NT2/D1 (cell line): ENCODE results near the gene SPIRE2.

Source experiments
- DNase-seq: peaks from one replicate; pipeline ENCODE4 v3.0.0-alpha.2; 2011; ENCODE audit warnings: low read depth, low spot score
- H3K27me3 ChIP-seq: 2 replicates; pipeline ENCODE4 v1.6.0; 2011; ENCODE audit warnings: mild to moderate bottlenecking; ENCODE audit not compliant: insufficient read length, insufficient read depth
- H3K36me3 ChIP-seq: 2 replicates; pipeline ENCODE4 v1.6.1; 2011; ENCODE audit warnings: mild to moderate bottlenecking, low read length, mixed read lengths; ENCODE audit not compliant: insufficient read depth, insufficient read length
- H3K4me1 ChIP-seq: 2 replicates; pipeline ENCODE4 v1.5.1; 2011; ENCODE audit not compliant: insufficient read depth, insufficient read length
- H3K4me3 ChIP-seq: 2 replicates; pipeline ENCODE4 v1.5.1; 2011; ENCODE audit warnings: low read depth; ENCODE audit not compliant: insufficient read length
- H3K9ac ChIP-seq: 2 replicates; pipeline ENCODE4 v1.6.0; 2011; ENCODE audit warnings: low read depth; ENCODE audit not compliant: insufficient read length
- H3K9me3 ChIP-seq: 2 replicates; pipeline ENCODE4 v1.5.1; 2011; ENCODE audit warnings: mild to moderate bottlenecking, low read length; ENCODE audit not compliant: insufficient read depth
- SUZ12 ChIP-seq: IDR thresholded peaks from 2 replicates; pipeline ENCODE4 v1.6.1; 2011; ENCODE audit not compliant: insufficient read length, insufficient read depth; ENCODE audit errors: extremely low read depth
- YY1 ChIP-seq: IDR thresholded peaks from 2 replicates; pipeline ENCODE4 v1.6.1; 2011; ENCODE audit not compliant: insufficient read length, insufficient read depth
- ZNF274 ChIP-seq: IDR thresholded peaks from 2 replicates; pipeline ENCODE4 v1.6.1; 2011; ENCODE audit warnings: mild to moderate bottlenecking, low read depth, low read length

Gene SPIRE2

GRCh38 chr16:89908236-89908635 is 80.0 kb downstream of the SPIRE2 start:
- H3K36me3 ChIP-seq = peaks cover 94% of the 10 kb centered on the region
- H3K4me1 ChIP-seq = peaks cover 10% of the 10 kb centered on the region

GRCh38 chr16:89909777-89910716 is 81.8 kb downstream of the SPIRE2 start:
- H3K27me3 ChIP-seq = no peaks in the 10 kb centered on the region
- no peak overlapping the region for H3K4me3 ChIP-seq
- peaks cover 10% of the 10 kb centered on the region for H3K4me1 ChIP-seq
- H3K9ac ChIP-seq = peak overlapping the region; percentile 63
- TF ChIP-seq SUZ12 = no peak
- TF ChIP-seq YY1 = no peak
- TF ChIP-seq ZNF274 = no peak
- peaks cover 88% of the 10 kb centered on the region for H3K36me3 ChIP-seq
- peaks cover 19% of the 10 kb centered on the region; the same call in 1 of the 2 replicates for H3K9me3 ChIP-seq
- DNase-seq = no peak

More at GRCh38 chr16:89908236-89908635, 80.0 kb downstream of the SPIRE2 start:
- Histone ChIP-seq H3K27me3 (no peaks in the 10 kb centered on the region), H3K9ac (no peak overlapping the region), H3K4me3 (no peak overlapping the region), H3K9me3 (peaks cover 19% of the 10 kb centered on the region; the same call in 1 of the 2 replicates)
- TF ChIP-seq ZNF274 (no peak), YY1 (no peak), SUZ12 (no peak)
- no peak for DNase-seq

- Histone ChIP-seq H3K4me3 (no peak overlapping the region), H3K36me3 (peaks cover 83% of the 10 kb centered on the region), H3K4me1 (peaks cover 10% of the 10 kb centered on the region), H3K27me3 (no peaks in the 10 kb centered on the region), H3K9ac (no peak overlapping the region), H3K9me3 (peaks cover 19% of the 10 kb centered on the region; the same call in 1 of the 2 replicates)
- TF ChIP-seq SUZ12 (no peak), ZNF274 (no peak), YY1 (no peak)
- no peak for DNase-seq
Measured at GRCh38 chr16:89910717-89911354, 82.6 kb downstream of the SPIRE2 start.

- Histone ChIP-seq H3K4me1 (peaks cover 10% of the 10 kb centered on the region), H3K4me3 (no peak overlapping the region), H3K9me3 (peaks cover 18% of the 10 kb centered on the region; the same call in 1 of the 2 replicates), H3K27me3 (no peaks in the 10 kb centered on the region), H3K36me3 (peaks cover 80% of the 10 kb centered on the region), H3K9ac (no peak overlapping the region)
- DNase-seq = no peak
- no peak for TF ChIP-seq YY1
- TF ChIP-seq ZNF274 = no peak
- no peak for TF ChIP-seq SUZ12
Measured at GRCh38 chr16:89911375-89911774, 83.1 kb downstream of the SPIRE2 start.

- TF ChIP-seq YY1 (no peak), SUZ12 (no peak), ZNF274 (no peak)
- Histone ChIP-seq H3K27me3 (no peaks in the 10 kb centered on the region), H3K4me1 (peaks cover 10% of the 10 kb centered on the region), H3K9ac (no peak overlapping the region), H3K36me3 (peaks cover 72% of the 10 kb centered on the region), H3K9me3 (peaks cover 11% of the 10 kb centered on the region; the same call in 1 of the 2 replicates), H3K4me3 (no peak overlapping the region)
- DNase-seq = no peak
Measured at GRCh38 chr16:89912143-89912542, 83.9 kb downstream of the SPIRE2 start.

- Histone ChIP-seq H3K9me3 (peaks cover 8% of the 10 kb centered on the region; the same call in 1 of the 2 replicates), H3K4me3 (no peak overlapping the region), H3K27me3 (no peaks in the 10 kb centered on the region), H3K36me3 (peaks cover 72% of the 10 kb centered on the region), H3K4me1 (peaks cover 10% of the 10 kb centered on the region), H3K9ac (no peak overlapping the region)
- DNase-seq = no peak
- TF ChIP-seq SUZ12 (no peak), ZNF274 (no peak), YY1 (no peak)
Measured at GRCh38 chr16:89912627-89913026, 84.4 kb downstream of the SPIRE2 start.
